Spleen (tissue), 7 donors: Measurements from ENCODE around the gene MYOZ2.

Source experiments
- CTCF ChIP-seq, 11 experiments: fragments of 200-600 bp in 7 of 11; fragments of 450-650 bp in 4 of 11; sonication (generic) in 4 of 11; IDR thresholded peaks in 8 of 11; conservative IDR thresholded peaks in 3 of 11; 1 replicate in 7 of 11; 2 replicates in 4 of 11; pipeline versions ENCODE4 v1.4.0 to v1.8.0; 2016 to 2021; ENCODE audit warnings: antibody characterized with exemption in 11 of 11, inconsistent platforms in 4 of 11, mild to moderate bottlenecking in 1 of 11
- POLR2A ChIP-seq, 3 donors: fragments of 450-650 bp; IDR thresholded peaks; one replicate each; pipeline ENCODE4 v1.5.1; 2017; ENCODE audit warnings: antibody characterized with exemption in 3 of 3, mild to moderate bottlenecking in 1 of 3
- donor health status: DM: no; HTN: no; CAD: no; lungs with moderate emphysema.
- donor health status: DM: no; HTN: no; CAD: no.
- donor health status: DM: no; HTN: no; CAD: no.

GRCh38 chr4:119103263-119103662, 32.4 kb upstream of the MYOZ2 start:
- TF ChIP-seq CTCF (IDR thresholded peaks at IDR 0.05 in 8 of 11, conservative IDR thresholded peaks at IDR 0.05 in 3 of 11): no peak
- no peak for TF ChIP-seq POLR2A (IDR thresholded peaks at IDR 0.05)
